Lung (tissue), 12 donors: ENCODE data around the gene SIRPG. TPM values are rescaled to one million over a fixed set of nuclear protein-coding genes. Genes with fewer than 3 reads are reported as not detected.
A peak's percentile ranks its signal among the peaks of the same experiment; 100 is the strongest.

Source experiments
- ATAC-seq: fragments of 200-7000 bp; cut with Tn5 transposase; one replicate; pipeline ENCODE4 v1.9.1; 2020; ENCODE audit warnings: moderate number of reproducible peaks; ENCODE audit not compliant: insufficient read depth, low FRiP score
- DNase-seq, 3 donors: peaks; one replicate each; pipeline ENCODE4 v3.0.0-alpha.2; 2013 to 2017
- H3K27ac ChIP-seq, 2 donors: one replicate each; pipeline ENCODE4 v1.5.1; 2013; ENCODE audit warnings: mild to moderate bottlenecking in 2 of 2, moderate library complexity in 2 of 2, control low read depth in 1 of 2, inconsistent platforms in 1 of 2, low read depth in 1 of 2, low read length in 1 of 2
- H3K27me3 ChIP-seq, 3 donors: one replicate each; pipeline ENCODE4 v1.5.1; 2013; ENCODE audit warnings: low read length in 2 of 3; ENCODE audit not compliant: control insufficient read depth in 3 of 3, insufficient read depth in 3 of 3
- H3K36me3 ChIP-seq, 4 donors: one replicate each; pipeline ENCODE4 v1.5.1; 2013; ENCODE audit warnings: low read length in 4 of 4, mild to moderate bottlenecking in 1 of 4, moderate library complexity in 1 of 4; ENCODE audit not compliant: control insufficient read depth in 4 of 4, insufficient read depth in 4 of 4
- H3K4me1 ChIP-seq, 5 donors: one replicate each; pipeline ENCODE4 v1.5.1; 2013; ENCODE audit warnings: low read length in 5 of 5, mild to moderate bottlenecking in 2 of 5, moderate library complexity in 1 of 5; ENCODE audit not compliant: control insufficient read depth in 5 of 5, insufficient read depth in 5 of 5
- H3K4me3 ChIP-seq: one replicate; pipeline ENCODE4 v1.5.1; 2013; ENCODE audit warnings: mild to moderate bottlenecking, control low read depth, moderate library complexity
- H3K9ac ChIP-seq, 2 donors: one replicate each; pipeline ENCODE4 v1.5.1; 2013; ENCODE audit warnings: low read length in 2 of 2, control low read depth in 1 of 2; ENCODE audit not compliant: insufficient read depth in 1 of 2
- H3K9me3 ChIP-seq, 4 donors: one replicate each; pipeline ENCODE4 v1.5.1; 2013; ENCODE audit warnings: low read length in 3 of 4, mild to moderate bottlenecking in 1 of 4, moderate library complexity in 1 of 4; ENCODE audit not compliant: control insufficient read depth in 4 of 4, insufficient read depth in 3 of 4
- WGBS, 2 donors: extraction: QIAGEN DNeasy Blood & Tissue Kit; methylation state at CpG; one replicate each; pipeline ENCODE4 v1.1.7; 2013; 5-methylcytosine and 5-hydroxymethylcytosine counted together
- polyA plus RNA-seq, 2 donors: library from polyadenylated mRNA; stranded (reverse); fragments of 200-250 nt; gene quantifications; one replicate each; pipeline ENCODE4 v1.2.1, GENCODE V29; 2013
- total RNA-seq, 2 donors: library from RNA; depleted of rRNA in 1 of 2; stranded (reverse); fragments of >200 nt in 1 of 2; gene quantifications; one replicate each; pipeline ENCODE4 v1.2.1, GENCODE V29; 2014 to 2021
- TF ChIP-seq, protein P1 (sequence below): IDR thresholded peaks from 2 replicates; pipeline ENCODE4 v1.5.1; 2012; ENCODE audit warnings: mild to moderate bottlenecking; ENCODE audit errors: control extremely low read depth, extremely low read depth
- donor health status: control.
- donor health status: control.
- donor health status: Bipolar disorder and iron deficiency.
- donor health status: healthy.
- donor health status: DM: yes; HTN: yes; CAD: no.

The SIRPG gene
- total and polyA plus RNA-seq, 4 donors: 0.28 to 1.8 (median 0.76) TPM

DNA sequence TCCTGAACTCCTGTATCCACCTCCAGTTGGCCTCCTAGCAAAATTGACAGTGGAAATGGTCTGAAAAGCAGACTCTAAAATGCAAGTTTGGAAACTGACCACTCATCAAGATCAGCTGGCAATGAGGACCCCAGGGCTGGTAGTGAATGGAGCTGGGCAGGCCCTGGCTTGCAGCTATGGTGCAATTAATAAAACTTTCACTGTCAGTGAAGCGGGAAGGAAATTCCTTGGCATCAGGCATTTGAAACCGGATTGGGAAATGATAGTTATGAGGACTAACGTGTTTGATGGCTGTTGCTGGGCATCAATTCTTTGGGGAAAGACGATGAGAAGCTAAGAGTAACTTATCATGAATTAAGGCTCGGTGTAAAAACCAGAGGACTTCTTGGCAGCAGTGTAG is 56.8 kb downstream of the SIRPG start:
- DNase-seq (no peak), ATAC-seq (no peak)
- TF ChIP-seq, protein P1, sequence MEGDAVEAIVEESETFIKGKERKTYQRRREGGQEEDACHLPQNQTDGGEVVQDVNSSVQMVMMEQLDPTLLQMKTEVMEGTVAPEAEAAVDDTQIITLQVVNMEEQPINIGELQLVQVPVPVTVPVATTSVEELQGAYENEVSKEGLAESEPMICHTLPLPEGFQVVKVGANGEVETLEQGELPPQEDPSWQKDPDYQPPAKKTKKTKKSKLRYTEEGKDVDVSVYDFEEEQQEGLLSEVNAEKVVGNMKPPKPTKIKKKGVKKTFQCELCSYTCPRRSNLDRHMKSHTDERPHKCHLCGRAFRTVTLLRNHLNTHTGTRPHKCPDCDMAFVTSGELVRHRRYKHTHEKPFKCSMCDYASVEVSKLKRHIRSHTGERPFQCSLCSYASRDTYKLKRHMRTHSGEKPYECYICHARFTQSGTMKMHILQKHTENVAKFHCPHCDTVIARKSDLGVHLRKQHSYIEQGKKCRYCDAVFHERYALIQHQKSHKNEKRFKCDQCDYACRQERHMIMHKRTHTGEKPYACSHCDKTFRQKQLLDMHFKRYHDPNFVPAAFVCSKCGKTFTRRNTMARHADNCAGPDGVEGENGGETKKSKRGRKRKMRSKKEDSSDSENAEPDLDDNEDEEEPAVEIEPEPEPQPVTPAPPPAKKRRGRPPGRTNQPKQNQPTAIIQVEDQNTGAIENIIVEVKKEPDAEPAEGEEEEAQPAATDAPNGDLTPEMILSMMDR: no peak
- Histone ChIP-seq H3K9ac (no peak overlapping the region), H3K27ac (no peak overlapping the region), H3K27me3 (no peaks in the 10 kb centered on the region), H3K9me3 (no peaks in the 10 kb centered on the region), H3K4me3 (no peak overlapping the region), H3K36me3 (no peaks in the 10 kb centered on the region), H3K4me1 (no peaks in the 10 kb centered on the region)
- no CpG with 5 or more reads among the region's 5 CpGs for WGBS, 2 donors

DNA sequence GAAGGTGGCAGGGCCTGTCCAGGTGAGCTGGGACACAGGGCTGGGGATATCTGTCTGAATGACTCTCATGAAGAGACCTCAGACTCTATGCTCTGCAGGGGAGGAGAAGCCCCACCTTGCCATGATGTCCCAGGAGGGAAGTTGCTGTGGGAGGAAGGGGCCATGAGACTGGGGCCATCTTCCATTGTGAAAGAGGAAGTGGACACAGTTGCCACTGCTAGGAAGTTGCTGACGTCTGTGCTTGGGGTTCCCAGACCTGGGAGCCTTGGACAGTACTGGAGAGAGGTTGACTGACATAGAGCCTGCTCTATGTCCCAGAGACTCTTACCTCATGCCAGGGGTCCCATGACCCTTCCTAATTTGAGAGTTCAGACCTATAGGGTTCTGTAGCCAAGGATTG is 62.2 kb downstream of the SIRPG start:
- no CpG with 5 or more reads among the region's 1 CpG for WGBS, 2 donors
- no peak overlapping the region for H3K27ac ChIP-seq
- TF ChIP-seq, protein P1: no peak

DNA sequence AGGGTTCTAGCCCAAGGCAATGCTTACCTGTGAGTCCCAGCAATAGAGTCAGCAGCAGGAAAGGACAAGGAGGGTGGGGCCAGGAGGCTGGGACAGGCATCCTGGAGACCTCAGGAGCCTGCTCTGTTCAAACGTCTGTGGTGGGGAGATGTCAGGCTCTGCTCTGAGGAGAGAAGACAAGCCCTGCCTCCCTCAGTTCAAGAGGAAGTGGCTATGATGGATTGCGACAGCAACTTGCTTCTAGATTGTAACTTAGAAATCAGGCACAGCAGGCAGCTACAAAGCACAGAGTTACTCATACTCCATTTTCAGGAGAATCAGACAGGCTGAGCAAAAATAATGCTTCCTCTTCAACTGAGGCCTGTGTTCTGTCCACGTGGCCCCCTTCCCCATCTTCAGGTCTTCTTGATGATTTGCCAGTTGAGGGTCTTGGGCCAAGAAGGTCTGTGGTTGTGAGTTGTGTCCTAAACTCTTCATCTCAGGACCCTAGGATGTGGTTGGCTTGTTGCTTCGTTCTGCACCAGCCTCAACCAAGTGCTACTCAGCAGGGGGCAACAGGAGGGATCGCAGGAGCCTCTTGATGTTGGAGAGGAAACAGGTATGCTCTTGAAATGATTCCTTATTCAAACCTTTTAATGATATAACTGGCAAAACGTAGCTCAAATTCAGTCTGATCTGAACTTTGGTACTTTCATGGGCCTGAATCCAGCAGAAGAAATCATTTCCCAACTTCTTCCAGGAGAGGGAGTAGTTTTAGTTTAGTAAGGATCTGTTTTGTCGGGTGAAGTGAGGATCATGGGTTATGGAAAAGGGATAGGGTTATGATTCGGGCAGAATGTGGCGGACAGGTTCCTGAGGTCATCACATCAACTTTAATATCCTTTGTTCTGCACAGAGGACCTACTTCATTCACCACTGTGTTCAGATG is 68.8 kb downstream of the SIRPG start:
- H3K4me1 ChIP-seq: no peaks in the 10 kb centered on the region
- no peaks in the 10 kb centered on the region for H3K36me3 ChIP-seq
- H3K27me3 ChIP-seq: no peaks in the 10 kb centered on the region
- no peak overlapping the region for H3K4me3 ChIP-seq
- H3K9ac ChIP-seq: no peak overlapping the region
- no CpG with 5 or more reads among the region's 9 CpGs for WGBS, 2 donors
- DNase-seq (no peak), ATAC-seq (peak; percentile 66)
- no peak overlapping the region for H3K27ac ChIP-seq
- H3K9me3 ChIP-seq: no peaks in the 10 kb centered on the region
- TF ChIP-seq, protein P1: no peak

More for the DNA sequence above, 62.2 kb downstream of the SIRPG start:
- Histone ChIP-seq H3K9ac (no peak overlapping the region), H3K4me1 (no peaks in the 10 kb centered on the region), H3K9me3 (no peaks in the 10 kb centered on the region), H3K36me3 (no peaks in the 10 kb centered on the region), H3K4me3 (no peak overlapping the region), H3K27me3 (no peaks in the 10 kb centered on the region)
- no peak for DNase-seq
- ATAC-seq: no peak
